ENCODE results near the gene HRH2.
"Not testable (repeated sequence)": the region's sequence is repeated elsewhere in the genome, so short reads cannot be mapped to it uniquely, and the experiment has no call there.

HRH2 gene

GRCh38 chr5:175657593-175658271, at the start of gene HRH2:
HRH2 (plus strand) TSS chr5:175658071; CDS start chr5:175683234, 25,163 bp downstream.
- peak in 1 of 2 experiments; percentile 54 for DNase-seq

DNA sequence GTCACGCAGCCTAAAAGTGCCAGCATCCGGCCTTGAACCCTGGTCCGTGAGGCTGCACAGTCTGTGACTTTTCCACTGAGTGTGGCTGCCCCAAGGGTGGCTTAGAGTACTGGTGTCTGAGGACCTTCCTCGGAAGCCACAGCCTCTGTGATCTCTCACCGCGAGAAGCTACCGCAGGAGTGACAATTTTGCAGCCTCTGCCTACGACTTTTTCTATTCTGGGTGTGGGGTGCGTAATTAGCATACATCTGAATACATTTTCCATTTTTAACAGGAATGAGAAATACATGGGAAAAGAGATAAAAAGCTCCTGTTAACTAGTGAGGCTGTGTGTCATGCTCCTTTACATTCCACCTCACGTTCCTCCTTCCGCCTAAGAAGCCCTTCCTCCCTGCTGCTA, 48.3 kb upstream of the HRH2 start:
- no peak for DNase-seq

GRCh38 chr5:175610381-175610780, 47.5 kb upstream of the HRH2 start:
- DNase-seq = no peak

GRCh38 chr5:175610898-175611297, 47.0 kb upstream of the HRH2 start:
- DNase-seq = no peak

DNA sequence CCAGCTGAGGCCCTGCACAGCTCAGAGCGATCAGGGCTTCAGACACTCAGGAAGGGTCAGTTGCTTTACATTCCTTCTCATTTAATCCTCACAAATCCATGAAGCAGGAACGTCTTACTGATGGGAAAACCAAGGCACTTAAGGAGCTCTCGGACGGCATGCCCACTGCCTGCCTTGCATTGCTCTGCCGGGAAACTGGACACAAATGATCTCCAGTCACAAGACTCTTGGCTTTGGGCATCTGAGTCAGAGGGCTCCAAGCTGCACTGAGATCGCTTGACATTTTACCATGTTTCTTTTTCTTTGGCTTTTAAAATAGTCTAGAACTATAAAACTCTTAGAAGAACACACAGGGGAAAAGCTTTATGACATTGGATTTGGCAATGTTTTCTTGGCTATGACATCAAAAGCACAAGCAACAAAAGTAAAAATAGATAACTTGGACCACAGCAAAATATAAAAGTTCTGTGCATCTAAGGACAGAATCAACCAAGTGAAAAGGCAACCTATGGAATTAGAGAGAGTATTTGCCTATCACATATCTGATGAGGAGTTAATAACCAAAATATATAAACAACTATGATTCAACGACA, 43.6 kb upstream of the HRH2 start:
- DNase-seq = no peak

DNA sequence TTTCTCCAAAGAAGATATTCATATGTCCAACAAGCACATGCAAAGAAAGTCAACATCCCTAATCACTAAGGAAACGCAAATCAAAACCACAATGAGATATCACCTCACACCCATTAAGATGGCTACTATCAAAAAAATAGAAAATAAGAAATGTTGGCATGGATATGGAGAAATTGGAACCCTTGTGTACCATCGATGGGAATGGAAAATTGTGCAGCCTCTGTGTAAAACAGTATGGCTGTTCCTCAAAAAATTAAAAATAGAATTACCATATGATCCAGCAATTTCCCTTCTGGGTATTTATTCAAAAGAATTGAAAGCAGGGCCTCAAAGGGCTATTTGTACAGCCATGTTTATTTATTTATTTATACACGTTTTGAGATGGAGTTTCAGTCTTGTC, 43.0 kb upstream of the HRH2 start:
- no peak for DNase-seq

GRCh38 chr5:175616083-175616482, 41.8 kb upstream of the HRH2 start:
- DNase-seq = no peak

GRCh38 chr5:175616527-175616926, 41.3 kb upstream of the HRH2 start:
- DNase-seq = not testable (repeated sequence)

- no peak for DNase-seq
Observed at GRCh38 chr5:175617447-175617846, 40.4 kb upstream of the HRH2 start.

DNA sequence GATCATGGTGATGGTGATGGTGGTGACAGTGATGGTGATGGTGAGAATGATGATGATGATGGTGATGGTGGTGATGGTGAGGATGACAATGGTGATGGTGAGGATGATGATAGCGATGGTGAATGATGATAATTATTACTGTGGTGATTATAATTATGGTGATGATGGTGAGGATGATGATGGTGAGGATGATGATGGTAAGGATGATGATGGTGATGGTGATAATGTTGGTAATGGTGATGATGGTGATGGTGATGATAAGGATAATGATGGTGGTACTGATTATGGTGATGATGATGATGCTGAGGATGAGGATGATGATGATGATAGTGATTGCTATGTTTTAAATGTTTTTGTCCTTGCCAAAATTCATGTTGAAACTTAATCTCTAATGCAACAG, 37.3 kb upstream of the HRH2 start:
- no peak for DNase-seq

- no peak for DNase-seq
Observed at GRCh38 chr5:175621971-175622370, 35.9 kb upstream of the HRH2 start.

GRCh38 chr5:175623088-175623487, 34.8 kb upstream of the HRH2 start:
- no peak for DNase-seq

DNA sequence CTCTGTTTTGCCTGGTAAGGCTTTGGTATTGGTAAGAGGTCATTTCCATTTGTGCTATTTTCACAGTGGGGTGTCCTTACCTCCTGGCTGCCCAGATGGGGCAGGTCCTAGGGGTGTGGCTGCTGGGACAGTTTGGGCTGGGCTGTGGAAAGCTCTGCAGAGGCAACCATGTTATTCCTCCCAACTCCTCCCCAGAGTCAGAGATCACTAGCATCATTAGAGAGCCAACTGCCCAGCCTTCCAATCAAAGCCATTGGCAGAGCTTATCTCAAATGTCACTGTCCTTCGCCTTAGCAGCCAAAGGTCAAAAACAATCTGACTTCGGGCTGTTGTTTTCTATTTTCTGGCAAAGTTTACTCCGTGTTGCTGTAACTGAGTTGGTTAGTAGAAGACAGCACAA, 33.6 kb upstream of the HRH2 start:
- no peak for DNase-seq

DNA sequence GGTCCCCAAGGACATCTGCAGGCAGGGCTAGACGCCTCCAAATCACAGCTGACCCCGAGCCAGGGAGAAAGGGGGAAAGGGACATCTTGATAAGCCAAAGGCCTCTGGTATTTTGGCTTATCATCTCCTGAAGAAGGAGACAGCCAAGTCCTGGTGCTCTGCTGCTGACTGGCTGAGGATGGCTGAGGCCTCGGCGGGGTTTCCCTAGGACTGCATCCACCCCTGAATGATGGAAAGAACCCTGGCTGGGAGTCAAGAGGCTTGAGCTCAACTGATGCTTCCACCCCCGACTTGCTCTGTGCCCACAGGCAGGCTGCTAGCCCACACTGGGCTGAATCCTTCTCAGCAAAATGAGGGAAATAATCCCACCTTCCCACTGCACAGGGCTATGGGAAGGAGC, 30.9 kb upstream of the HRH2 start:
- DNase-seq = no peak

DNA sequence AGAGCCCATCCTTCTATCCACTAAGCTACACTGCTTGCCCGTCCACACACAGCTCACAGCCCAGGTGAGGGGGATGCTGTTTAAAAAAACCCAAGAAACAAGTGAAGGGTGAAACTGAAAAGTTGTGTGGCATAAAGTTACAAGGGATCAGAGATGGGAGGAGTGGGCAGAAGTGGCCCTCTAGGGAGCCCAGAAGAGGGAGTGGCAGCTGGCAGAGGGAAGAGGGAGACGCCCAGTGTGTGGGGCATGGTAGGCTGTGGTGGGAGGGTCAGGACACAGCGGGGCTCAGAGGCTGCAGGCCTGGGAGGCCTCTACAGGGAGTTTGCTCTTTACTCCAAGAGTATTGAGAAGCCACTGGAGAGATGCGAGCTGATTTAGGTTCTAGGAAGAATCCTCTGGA, 30.1 kb upstream of the HRH2 start:
- DNase-seq = no peak

- DNase-seq = no peak
Observed at GRCh38 chr5:175628668-175629067, 29.2 kb upstream of the HRH2 start.

DNA sequence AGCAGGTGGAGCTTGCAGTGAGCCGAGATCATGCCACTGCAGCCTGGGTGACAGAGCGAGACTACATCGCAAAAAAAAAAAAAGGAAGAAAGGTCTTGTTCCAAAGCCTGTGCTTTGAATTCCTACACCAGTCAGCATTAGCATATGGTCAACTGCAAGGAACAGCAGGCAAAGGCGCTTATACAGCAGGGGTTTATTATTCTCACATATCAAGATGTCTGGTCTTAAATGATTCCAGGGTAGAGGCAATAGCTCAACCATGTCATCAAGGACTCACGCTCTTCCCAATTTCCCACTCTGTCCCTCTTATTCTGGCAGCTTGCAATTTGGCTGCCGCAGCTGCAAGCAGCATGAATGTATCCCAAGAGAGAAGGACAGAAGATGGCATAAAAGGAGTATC, 28.6 kb upstream of the HRH2 start:
- DNase-seq = no peak

DNA sequence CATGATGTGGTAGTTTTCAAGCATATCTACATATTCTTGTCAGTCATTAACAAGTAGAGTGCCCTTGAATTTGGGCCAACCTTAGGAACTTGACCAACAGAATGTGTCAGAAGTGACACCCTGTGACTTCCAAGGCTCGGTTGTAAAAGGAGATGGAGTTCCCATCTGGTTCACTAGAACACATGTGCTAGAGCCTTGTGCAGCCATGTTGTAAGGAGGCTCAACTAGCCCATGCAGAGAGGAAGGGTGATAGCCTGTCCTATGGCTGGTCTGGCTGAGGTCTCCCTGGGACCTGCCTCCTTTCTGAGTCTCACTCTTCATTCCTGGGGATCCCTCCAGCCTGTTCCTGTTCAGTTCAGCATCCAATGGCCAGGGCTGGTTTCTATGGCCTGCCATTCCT, 28.1 kb upstream of the HRH2 start:
- DNase-seq = no peak

GRCh38 chr5:175635854-175636584, 21.9 kb upstream of the HRH2 start:
- no peak for DNase-seq

- DNase-seq = no peak
Observed at GRCh38 chr5:175638305-175638704, 19.6 kb upstream of the HRH2 start.

- no peak for DNase-seq
Observed at GRCh38 chr5:175640106-175640775, 17.6 kb upstream of the HRH2 start.

- no peak for DNase-seq
Observed at GRCh38 chr5:175642998-175643397, 14.9 kb upstream of the HRH2 start.

DNA sequence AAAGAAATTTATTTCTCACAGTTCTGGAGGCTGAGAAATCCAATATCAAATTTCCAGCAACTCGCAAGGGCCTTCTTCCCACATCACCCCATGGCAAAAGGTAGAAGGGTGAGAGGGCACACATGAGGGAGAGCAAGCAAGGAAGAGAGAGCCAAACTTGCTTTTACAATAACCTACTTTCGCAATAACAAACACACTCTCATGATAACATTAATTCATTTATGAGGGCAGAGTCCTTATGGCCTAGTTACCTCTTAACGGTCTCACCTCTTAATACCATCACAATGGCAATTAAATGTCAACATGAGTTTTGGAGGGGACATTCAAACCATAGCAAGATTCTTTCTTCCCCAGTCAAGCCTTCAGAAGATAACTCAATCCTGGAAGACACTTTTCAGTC, 11.6 kb upstream of the HRH2 start:
- DNase-seq = no peak

GRCh38 chr5:175649967-175650366, 7.9 kb upstream of the HRH2 start:
- no peak for DNase-seq
